Measurements from ENCODE around the gene THSD7B. TPM values are rescaled to one million over a fixed set of nuclear protein-coding genes. Genes with fewer than 3 reads are reported as not detected.
"Not testable (repeated sequence)": the region's sequence is repeated elsewhere in the genome, so short reads cannot be mapped to it uniquely, and the experiment has no call there.

Gene THSD7B
- total RNA-seq, 1 donor from 2014 or later = 0.19 TPM

- Mint-ChIP-seq H3K27ac (ENCODE audit: unreplicated experiment) (no peak overlapping the region), H3K4me3 (no peak overlapping the region), H3K36me3 (ENCODE audit: low read depth) (no peaks in the 10 kb centered on the region), H3K9me3 (no peaks in the 10 kb centered on the region), H3K27me3 (ENCODE audit: low read depth) (no peaks in the 10 kb centered on the region), H3K4me1 (no peaks in the 10 kb centered on the region)
- no peak for DNase-seq (ENCODE audit: low read depth, low spot score)
- TF ChIP-seq CTCF (conservative IDR thresholded peaks at IDR 0.05) = no peak
These were observed 912.1 kb downstream of the THSD7B start for GRCh38 chr2:137677466-137677865.

DNA sequence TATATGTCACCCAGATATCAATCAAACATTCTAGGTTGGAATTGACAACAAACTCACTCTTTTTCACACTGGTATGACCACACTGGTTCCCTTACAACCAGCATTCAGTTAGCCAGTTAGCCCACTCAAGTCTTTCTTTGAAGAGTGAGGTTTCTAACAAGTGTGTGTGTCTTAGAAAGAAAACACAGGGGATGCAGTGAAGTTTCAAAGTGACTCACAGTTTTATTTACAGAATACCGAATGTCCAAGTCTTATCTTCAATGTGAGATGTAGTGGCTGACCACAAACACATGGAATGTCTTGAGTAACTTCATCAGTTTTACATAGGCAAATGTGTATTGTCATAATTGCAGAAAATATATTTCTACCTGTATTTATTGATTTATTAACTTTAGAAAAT, 924.2 kb downstream of the THSD7B start:
- DNase-seq (ENCODE audit: low read depth, low spot score) = no peak
- Mint-ChIP-seq H3K4me3 (no peak overlapping the region), H3K4me1 (no peaks in the 10 kb centered on the region), H3K27me3 (ENCODE audit: low read depth) (no peaks in the 10 kb centered on the region), H3K27ac (ENCODE audit: unreplicated experiment) (no peak overlapping the region), H3K9me3 (no peaks in the 10 kb centered on the region), H3K36me3 (ENCODE audit: low read depth) (no peaks in the 10 kb centered on the region)
- TF ChIP-seq CTCF (conservative IDR thresholded peaks at IDR 0.05) = no peak

DNA sequence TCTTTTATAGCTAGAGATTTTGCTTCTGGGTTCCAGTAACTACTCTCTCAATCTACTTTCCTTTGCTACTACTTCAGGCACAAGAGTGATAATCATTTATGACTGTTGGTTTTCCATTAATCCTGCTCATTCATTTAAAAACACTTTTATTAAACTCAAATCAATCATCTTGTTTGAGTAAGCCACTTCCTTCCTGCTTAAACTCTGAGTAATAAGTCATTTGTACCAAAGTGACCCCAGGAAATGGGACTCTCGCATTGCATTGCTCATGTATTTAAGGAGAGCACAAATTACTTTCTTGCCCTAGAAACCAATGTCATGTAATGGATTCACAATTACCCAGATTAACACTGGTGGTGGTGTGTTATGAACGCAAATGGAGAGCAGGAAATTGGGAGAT, 928.2 kb downstream of the THSD7B start:
- H3K27ac Mint-ChIP-seq (ENCODE audit: unreplicated experiment) = no peak overlapping the region
- H3K9me3 Mint-ChIP-seq = no peaks in the 10 kb centered on the region
- no peak overlapping the region for H3K4me3 Mint-ChIP-seq
- H3K4me1 Mint-ChIP-seq = no peaks in the 10 kb centered on the region
- no peaks in the 10 kb centered on the region for H3K36me3 Mint-ChIP-seq (ENCODE audit: low read depth)
- no peak for DNase-seq (ENCODE audit: low read depth, low spot score)
- no peak for TF ChIP-seq CTCF (conservative IDR thresholded peaks at IDR 0.05)
- H3K27me3 Mint-ChIP-seq (ENCODE audit: low read depth) = no peaks in the 10 kb centered on the region

DNA sequence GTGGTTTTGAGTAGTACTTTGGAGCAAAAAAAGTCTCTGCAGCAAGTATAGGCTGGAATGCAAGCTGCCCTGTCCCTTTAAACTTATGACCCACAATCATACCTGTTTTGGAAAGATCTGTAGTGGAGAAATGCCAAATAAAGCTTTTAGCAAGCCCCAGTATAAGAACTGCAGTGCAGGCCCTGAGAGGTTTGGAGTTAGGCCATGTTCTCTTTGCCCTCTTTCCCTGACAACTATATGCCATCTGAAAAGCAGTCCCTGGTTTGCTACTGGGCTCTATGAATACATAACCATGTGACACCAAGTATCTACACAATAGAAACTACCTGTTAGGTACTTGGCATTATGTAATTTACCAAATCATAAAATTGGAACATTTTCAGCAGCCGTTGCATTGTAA, 931.6 kb downstream of the THSD7B start:
- Mint-ChIP-seq H3K36me3 (ENCODE audit: low read depth) (no peaks in the 10 kb centered on the region), H3K27ac (ENCODE audit: unreplicated experiment) (no peak overlapping the region), H3K4me3 (no peak overlapping the region), H3K9me3 (no peaks in the 10 kb centered on the region), H3K4me1 (no peaks in the 10 kb centered on the region), H3K27me3 (ENCODE audit: low read depth) (no peaks in the 10 kb centered on the region)
- no peak for DNase-seq (ENCODE audit: low read depth, low spot score)
- TF ChIP-seq CTCF (conservative IDR thresholded peaks at IDR 0.05) = no peak

DNA sequence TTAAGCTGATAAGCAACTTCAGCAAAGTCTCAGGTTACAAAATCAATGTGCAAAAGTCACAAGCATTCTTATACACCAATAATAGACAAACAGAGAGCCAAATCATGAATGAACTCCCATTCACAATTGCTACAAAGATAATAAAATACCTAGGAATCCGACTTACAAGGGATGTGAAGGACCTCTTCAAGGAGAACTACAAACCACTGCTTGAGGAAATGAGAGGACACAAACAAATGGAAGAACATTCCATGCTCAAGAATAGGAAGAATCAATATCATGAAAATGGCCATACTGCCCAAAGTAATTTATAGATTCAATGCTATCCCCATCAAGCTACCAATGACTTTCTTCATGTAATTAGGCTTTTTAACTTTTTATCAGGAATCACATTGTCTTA, 934.9 kb downstream of the THSD7B start:
- not testable (repeated sequence) for H3K9me3 Mint-ChIP-seq; H3K4me1 Mint-ChIP-seq; H3K27me3 Mint-ChIP-seq (ENCODE audit: low read depth); H3K27ac Mint-ChIP-seq (ENCODE audit: unreplicated experiment); H3K4me3 Mint-ChIP-seq; DNase-seq (ENCODE audit: low read depth, low spot score); H3K36me3 Mint-ChIP-seq (ENCODE audit: low read depth)

GRCh38 chr2:137700681-137701080, 935.3 kb downstream of the THSD7B start:
- TF ChIP-seq CTCF (conservative IDR thresholded peaks at IDR 0.05) = no peak
- no peaks in the 10 kb centered on the region for H3K4me1 Mint-ChIP-seq
- no peak for DNase-seq (ENCODE audit: low read depth, low spot score)
- no peaks in the 10 kb centered on the region for H3K27me3 Mint-ChIP-seq (ENCODE audit: low read depth)
- H3K36me3 Mint-ChIP-seq (ENCODE audit: low read depth) = no peaks in the 10 kb centered on the region
- no peak overlapping the region for H3K27ac Mint-ChIP-seq (ENCODE audit: unreplicated experiment)
- H3K4me3 Mint-ChIP-seq = no peak overlapping the region
- no peaks in the 10 kb centered on the region for H3K9me3 Mint-ChIP-seq

All from neural crest cell (in vitro differentiated cells).